ENCODE measurements around the gene FAM241A. TPM values are rescaled to one million over a fixed set of nuclear protein-coding genes. Genes with fewer than 3 reads are reported as not detected.

The FAM241A gene
- total and polyA plus RNA-seq, 2 of the 13 experiments (the other 11 are each of a cell fraction or from before 2014, with no cell fraction given) = 0.61 to 0.69 TPM

DNA sequence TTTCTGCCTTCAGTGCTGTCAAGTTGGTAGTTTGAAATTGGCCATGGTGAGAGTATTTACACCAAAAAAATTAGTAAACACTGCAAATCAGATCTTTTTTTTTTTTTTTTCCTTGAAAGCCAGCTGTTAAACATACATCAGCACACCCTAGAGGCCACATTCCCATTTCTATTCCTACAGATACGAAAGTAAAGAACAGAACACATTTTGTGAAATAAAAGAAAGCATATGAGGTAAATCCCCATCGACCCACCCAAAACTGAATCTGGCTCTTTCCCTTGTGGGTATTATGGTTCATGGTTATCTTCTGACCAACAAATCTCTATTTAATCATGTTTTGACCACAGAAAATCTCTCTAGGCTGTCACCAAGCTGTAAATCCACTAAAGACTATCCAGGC, 44.5 kb downstream of the FAM241A start:
- in situ Hi-C loops (cut with HindIII; ENCODE audit: extremely low pct_ligation_motif_present, low pct_unique_long_range_greater_than_20kb) (no loop called here), intact Hi-C loops (cut with micrococcal nuclease; ENCODE audit: unreplicated experiment) (no loop called here)
- ChIA-PET POLR2A (interaction anchor here (1.6 kb wide), 1 partner anchor 42 kb away, joined by 6 read pairs; the partner anchor contains the start of gene AP1AR), CTCF (ENCODE audit: low intra/inter-chr PET ratio, low total read pairs) (interaction anchor here (2.0 kb wide), 1 partner anchor 90 kb away, joined by 8 read pairs; no protein-coding TSS in a partner anchor)
- Histone ChIP-seq H3K4me1 (ENCODE audit: insufficient read depth, low read length) (peaks cover 10% of the 10 kb centered on the region; the same call in 1 of the 2 replicates), H3K4me3 (replicated peaks in 1 of 3; ENCODE audit: insufficient read depth in 1 of 3, low read depth in 2 of 3, low read length in 3 of 3) (no peak overlapping the region), H2AFZ (ENCODE audit: low read length) (no peak overlapping the region), H3K4me2 (ENCODE audit: low read depth, low read length) (no peak overlapping the region), H4K20me1 (ENCODE audit: insufficient read depth, low read length) (no peaks in the 10 kb centered on the region), H3K27me3 (ENCODE audit: control insufficient read depth in 1 of 2, insufficient read depth in 2 of 2, low read length in 2 of 2) (no peaks in the 10 kb centered on the region), H3K9me3 (ENCODE audit: low read length) (no peaks in the 10 kb centered on the region), H3K9ac (ENCODE audit: insufficient read depth, low read depth, low read length) (no peak overlapping the region), H3K27ac (ENCODE audit: extremely low read length, insufficient read depth, low read length) (no peak overlapping the region), H3K36me3 (replicated peaks in 1 of 2; ENCODE audit: control insufficient read depth in 1 of 2, insufficient read depth in 2 of 2, low read length in 2 of 2) (no peaks in the 10 kb centered on the region), H3K79me2 (ENCODE audit: insufficient read depth, low read length) (no peaks in the 10 kb centered on the region)
- DNase-seq (ENCODE audit: low spot score) (no peak), ATAC-seq (peak; percentile 47; the same call in 2 of the 3 replicates), FAIRE-seq (no peak)
- BruUV-seq (replicated peaks) = no TSS peak
- WGBS (ENCODE audit: low lambda C conversion rate) = 44% methylated on average over 2 of the region's 2 CpGs
- TF ChIP-seq SP1 (IDR thresholded peaks at IDR 0.05) = no peak
- no peak for TF ChIP-seq SP1 (CRISPR knock-in tag; IDR thresholded peaks at IDR 0.05)
- no peak for TF ChIP-seq RARG (CRISPR knock-in tag; IDR thresholded peaks at IDR 0.05; ENCODE audit: low read depth)
- TF ChIP-seq ZNF136 (CRISPR knock-in tag; IDR thresholded peaks at IDR 0.05; ENCODE audit: low read depth) = no peak
- no peak for TF ChIP-seq RCOR2 (CRISPR knock-in tag; IDR thresholded peaks at IDR 0.05)
- TF ChIP-seq, protein P1, sequence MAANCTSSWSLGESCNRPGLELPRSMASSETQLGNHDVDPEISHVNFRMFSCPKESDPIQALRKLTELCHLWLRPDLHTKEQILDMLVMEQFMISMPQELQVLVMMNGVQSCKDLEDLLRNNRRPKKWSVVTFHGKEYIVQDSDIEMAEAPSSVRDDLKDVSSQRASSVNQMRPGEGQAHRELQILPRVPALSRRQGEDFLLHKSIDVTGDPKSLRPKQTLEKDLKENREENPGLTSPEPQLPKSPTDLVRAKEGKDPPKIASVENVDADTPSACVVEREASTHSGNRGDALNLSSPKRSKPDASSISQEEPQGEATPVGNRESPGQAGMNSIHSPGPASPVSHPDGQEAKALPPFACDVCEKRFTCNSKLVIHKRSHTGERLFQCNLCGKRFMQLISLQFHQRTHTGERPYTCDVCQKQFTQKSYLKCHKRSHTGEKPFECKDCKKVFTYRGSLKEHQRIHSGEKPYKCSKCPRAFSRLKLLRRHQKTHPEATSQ (CRISPR knock-in tag; IDR thresholded peaks at IDR 0.05; ENCODE audit: borderline replicate concordance) = no peak
- TF ChIP-seq, protein P2, sequence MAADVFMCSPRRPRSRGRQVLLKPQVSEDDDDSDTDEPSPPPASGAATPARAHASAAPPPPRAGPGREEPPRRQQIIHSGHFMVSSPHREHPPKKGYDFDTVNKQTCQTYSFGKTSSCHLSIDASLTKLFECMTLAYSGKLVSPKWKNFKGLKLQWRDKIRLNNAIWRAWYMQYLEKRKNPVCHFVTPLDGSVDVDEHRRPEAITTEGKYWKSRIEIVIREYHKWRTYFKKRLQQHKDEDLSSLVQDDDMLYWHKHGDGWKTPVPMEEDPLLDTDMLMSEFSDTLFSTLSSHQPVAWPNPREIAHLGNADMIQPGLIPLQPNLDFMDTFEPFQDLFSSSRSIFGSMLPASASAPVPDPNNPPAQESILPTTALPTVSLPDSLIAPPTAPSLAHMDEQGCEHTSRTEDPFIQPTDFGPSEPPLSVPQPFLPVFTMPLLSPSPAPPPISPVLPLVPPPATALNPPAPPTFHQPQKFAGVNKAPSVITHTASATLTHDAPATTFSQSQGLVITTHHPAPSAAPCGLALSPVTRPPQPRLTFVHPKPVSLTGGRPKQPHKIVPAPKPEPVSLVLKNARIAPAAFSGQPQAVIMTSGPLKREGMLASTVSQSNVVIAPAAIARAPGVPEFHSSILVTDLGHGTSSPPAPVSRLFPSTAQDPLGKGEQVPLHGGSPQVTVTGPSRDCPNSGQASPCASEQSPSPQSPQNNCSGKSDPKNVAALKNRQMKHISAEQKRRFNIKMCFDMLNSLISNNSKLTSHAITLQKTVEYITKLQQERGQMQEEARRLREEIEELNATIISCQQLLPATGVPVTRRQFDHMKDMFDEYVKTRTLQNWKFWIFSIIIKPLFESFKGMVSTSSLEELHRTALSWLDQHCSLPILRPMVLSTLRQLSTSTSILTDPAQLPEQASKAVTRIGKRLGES (CRISPR knock-in tag; IDR thresholded peaks at IDR 0.05; ENCODE audit: borderline replicate concordance) = no peak
- no peak for TF ChIP-seq TMF1 (CRISPR knock-in tag; IDR thresholded peaks at IDR 0.05; ENCODE audit: low read depth)
- TF ChIP-seq, protein P3, sequence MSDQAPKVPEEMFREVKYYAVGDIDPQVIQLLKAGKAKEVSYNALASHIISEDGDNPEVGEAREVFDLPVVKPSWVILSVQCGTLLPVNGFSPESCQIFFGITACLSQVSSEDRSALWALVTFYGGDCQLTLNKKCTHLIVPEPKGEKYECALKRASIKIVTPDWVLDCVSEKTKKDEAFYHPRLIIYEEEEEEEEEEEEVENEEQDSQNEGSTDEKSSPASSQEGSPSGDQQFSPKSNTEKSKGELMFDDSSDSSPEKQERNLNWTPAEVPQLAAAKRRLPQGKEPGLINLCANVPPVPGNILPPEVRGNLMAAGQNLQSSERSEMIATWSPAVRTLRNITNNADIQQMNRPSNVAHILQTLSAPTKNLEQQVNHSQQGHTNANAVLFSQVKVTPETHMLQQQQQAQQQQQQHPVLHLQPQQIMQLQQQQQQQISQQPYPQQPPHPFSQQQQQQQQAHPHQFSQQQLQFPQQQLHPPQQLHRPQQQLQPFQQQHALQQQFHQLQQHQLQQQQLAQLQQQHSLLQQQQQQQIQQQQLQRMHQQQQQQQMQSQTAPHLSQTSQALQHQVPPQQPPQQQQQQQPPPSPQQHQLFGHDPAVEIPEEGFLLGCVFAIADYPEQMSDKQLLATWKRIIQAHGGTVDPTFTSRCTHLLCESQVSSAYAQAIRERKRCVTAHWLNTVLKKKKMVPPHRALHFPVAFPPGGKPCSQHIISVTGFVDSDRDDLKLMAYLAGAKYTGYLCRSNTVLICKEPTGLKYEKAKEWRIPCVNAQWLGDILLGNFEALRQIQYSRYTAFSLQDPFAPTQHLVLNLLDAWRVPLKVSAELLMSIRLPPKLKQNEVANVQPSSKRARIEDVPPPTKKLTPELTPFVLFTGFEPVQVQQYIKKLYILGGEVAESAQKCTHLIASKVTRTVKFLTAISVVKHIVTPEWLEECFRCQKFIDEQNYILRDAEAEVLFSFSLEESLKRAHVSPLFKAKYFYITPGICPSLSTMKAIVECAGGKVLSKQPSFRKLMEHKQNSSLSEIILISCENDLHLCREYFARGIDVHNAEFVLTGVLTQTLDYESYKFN (CRISPR knock-in tag; conservative IDR thresholded peaks at IDR 0.05) = no peak
- TF ChIP-seq, protein P4, sequence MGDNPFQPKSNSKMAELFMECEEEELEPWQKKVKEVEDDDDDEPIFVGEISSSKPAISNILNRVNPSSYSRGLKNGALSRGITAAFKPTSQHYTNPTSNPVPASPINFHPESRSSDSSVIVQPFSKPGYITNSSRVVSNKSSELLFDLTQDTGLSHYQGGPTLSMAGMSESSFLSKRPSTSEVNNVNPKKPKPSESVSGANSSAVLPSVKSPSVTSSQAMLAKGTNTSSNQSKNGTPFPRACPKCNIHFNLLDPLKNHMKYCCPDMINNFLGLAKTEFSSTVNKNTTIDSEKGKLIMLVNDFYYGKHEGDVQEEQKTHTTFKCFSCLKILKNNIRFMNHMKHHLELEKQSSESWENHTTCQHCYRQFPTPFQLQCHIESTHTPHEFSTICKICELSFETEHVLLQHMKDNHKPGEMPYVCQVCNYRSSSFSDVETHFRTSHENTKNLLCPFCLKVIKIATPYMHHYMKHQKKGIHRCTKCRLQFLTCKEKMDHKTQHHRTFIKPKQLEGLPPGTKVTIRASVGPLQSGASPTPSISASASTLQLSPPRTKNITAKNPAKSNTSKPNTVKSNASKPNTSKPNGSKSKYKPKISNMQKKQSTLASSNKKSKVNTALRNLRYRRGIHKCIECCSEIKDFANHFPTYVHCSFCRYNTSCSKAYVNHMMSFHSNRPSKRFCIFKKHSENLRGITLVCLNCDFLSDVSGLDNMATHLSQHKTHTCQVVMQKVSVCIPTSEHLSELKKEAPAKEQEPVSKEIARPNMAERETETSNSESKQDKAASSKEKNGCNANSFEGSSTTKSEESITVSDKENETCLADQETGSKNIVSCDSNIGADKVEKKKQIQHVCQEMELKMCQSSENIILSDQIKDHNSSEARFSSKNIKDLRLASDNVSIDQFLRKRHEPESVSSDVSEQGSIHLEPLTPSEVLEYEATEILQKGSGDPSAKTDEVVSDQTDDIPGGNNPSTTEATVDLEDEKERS (CRISPR knock-in tag; IDR thresholded peaks at IDR 0.05) = no peak
- TF ChIP-seq, protein P5, sequence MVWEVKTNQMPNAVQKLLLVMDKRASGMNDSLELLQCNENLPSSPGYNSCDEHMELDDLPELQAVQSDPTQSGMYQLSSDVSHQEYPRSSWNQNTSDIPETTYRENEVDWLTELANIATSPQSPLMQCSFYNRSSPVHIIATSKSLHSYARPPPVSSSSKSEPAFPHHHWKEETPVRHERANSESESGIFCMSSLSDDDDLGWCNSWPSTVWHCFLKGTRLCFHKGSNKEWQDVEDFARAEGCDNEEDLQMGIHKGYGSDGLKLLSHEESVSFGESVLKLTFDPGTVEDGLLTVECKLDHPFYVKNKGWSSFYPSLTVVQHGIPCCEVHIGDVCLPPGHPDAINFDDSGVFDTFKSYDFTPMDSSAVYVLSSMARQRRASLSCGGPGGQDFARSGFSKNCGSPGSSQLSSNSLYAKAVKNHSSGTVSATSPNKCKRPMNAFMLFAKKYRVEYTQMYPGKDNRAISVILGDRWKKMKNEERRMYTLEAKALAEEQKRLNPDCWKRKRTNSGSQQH (CRISPR knock-in tag; IDR thresholded peaks at IDR 0.05; ENCODE audit: low read depth) = no peak
- peak; percentile 72 for TF ChIP-seq BCL6 (CRISPR knock-in tag; IDR thresholded peaks at IDR 0.05)

All from HepG2 (cell line).